Uterus (tissue), 2 donors: ENCODE data around the gene FGF11.

Source experiments
- POLR2A ChIP-seq, 2 donors: fragments of 450-650 bp; IDR thresholded peaks; one replicate each; pipeline ENCODE4 v1.6.1; 2016; ENCODE audit warnings: antibody characterized with exemption in 2 of 2, mild to moderate bottlenecking in 1 of 2, moderate library complexity in 1 of 2
- TF ChIP-seq, protein P1 (sequence below), 4 experiments: fragments of 200-600 bp in 2 of 4; fragments of 450-650 bp in 2 of 4; sonication (generic) in 2 of 4; IDR thresholded peaks; one replicate each; pipeline ENCODE4 v1.5.1; 2016 to 2019; ENCODE audit warnings: antibody characterized with exemption in 4 of 4, mild to moderate bottlenecking in 2 of 4, moderate library complexity in 1 of 4

DNA sequence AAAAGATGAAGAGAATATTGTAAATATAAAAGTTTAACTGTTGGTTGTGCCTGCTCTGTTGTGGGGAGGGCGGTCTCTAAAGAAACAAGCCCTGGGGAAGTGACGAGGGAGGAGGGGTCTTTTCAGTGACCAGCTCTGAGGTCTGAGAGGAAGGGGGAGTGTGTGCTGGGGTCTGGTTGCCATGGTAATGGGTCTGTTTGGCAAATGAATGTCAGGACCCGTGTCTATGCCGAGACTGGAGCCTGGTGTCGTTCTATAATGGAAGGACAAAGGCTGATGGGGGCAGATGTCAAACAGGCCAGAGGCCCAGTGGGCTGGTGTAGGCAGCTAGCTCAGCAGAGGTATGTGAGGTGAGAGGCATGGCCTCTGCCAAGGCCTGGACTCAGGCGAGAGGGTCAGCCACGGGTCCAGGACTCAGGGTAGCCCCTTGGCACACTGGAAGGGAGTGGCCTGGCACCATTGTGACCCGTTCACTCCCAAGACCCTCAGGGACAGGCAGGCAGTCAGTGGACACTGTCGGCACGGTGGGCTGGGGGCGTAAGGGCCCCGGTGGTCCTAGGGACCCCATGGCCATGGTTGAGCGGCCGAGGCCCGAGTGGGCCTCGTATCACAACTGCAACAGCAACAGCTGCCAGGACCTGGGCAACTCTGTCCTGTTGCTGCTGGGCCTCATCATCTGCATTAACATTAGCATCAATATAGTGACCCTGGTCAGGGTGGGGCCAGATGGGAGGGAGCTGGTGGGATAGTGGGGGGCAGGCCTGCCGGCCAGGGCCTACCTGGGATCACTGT lies 19.3 kb upstream of the FGF11 start, which contains the start of gene SPEM1:
- no peak for TF ChIP-seq POLR2A (IDR thresholded peaks at IDR 0.05)
- TF ChIP-seq, protein P1, sequence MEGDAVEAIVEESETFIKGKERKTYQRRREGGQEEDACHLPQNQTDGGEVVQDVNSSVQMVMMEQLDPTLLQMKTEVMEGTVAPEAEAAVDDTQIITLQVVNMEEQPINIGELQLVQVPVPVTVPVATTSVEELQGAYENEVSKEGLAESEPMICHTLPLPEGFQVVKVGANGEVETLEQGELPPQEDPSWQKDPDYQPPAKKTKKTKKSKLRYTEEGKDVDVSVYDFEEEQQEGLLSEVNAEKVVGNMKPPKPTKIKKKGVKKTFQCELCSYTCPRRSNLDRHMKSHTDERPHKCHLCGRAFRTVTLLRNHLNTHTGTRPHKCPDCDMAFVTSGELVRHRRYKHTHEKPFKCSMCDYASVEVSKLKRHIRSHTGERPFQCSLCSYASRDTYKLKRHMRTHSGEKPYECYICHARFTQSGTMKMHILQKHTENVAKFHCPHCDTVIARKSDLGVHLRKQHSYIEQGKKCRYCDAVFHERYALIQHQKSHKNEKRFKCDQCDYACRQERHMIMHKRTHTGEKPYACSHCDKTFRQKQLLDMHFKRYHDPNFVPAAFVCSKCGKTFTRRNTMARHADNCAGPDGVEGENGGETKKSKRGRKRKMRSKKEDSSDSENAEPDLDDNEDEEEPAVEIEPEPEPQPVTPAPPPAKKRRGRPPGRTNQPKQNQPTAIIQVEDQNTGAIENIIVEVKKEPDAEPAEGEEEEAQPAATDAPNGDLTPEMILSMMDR (IDR thresholded peaks at IDR 0.05), result no peak
